ENCODE measurements around the gene IL7R.

The IL7R gene

DNA sequence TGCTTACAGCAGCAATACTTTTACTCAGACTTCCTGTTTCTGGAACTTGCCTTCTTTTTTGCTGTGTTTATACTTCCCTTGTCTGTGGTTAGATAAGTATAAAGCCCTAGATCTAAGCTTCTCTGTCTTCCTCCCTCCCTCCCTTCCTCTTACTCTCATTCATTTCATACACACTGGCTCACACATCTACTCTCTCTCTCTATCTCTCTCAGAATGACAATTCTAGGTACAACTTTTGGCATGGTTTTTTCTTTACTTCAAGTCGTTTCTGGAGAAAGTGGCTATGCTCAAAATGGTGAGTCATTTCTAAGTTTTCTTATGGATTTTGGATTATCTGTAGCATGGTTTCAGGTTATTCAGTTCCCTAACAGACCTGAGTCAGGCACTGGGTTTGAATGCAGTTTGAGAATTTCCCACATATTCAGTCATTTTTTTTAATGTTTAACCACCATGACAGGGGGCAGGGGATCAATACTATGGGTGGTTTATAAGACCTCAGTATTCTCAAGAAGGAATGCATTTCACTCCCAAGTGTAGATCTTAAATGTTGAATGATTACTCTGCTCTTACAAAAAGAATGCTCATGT, at the start of gene IL7R:
IL7R (plus strand) TSS at position 127 of the 587 bp plus-strand sequence; CDS start at position 214, 87 bp downstream.
- DNase-seq: no peak

DNA sequence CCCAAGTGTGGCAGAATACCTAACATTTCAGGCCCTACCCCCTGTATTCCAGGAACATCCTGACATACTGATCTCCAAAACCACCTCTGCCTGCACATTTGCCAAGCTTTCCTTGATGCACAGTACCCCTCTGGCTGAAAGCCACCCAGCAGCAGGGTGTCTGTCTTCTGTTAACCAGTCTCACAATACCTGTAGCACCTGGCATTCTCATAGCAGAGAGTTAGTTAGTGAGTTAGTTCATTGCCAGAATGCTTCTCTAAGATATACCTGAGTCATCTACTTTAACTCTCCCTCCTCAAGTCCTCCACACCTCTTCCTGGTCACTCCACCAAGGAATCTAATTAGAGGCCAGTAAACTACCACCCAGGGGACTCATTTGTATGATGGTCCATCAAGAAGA, 46.1 kb upstream of the IL7R start:
- DNase-seq: no peak

- DNase-seq: no peak
These were observed 45.5 kb upstream of the IL7R start for GRCh38 chr5:35811108-35811741.

DNA sequence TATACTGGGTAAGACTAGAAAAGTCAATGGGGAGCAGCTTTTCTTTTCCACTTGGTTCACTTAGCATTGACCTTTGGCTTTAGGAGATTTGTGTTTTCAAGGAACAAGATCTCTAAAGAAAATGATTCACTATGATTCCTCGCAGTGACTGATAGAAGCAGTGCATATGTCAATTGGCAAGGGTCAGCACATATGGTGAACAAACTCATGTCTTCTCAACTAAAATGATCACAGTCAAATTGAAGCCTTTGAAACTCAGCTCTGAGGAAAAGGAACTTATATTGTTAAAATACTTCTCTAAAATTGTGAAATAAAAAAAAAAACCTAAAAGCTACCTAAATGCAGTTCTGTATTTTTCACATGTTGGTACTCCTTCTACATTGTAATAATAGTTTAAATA, 43.2 kb upstream of the IL7R start:
- DNase-seq: no peak

DNA sequence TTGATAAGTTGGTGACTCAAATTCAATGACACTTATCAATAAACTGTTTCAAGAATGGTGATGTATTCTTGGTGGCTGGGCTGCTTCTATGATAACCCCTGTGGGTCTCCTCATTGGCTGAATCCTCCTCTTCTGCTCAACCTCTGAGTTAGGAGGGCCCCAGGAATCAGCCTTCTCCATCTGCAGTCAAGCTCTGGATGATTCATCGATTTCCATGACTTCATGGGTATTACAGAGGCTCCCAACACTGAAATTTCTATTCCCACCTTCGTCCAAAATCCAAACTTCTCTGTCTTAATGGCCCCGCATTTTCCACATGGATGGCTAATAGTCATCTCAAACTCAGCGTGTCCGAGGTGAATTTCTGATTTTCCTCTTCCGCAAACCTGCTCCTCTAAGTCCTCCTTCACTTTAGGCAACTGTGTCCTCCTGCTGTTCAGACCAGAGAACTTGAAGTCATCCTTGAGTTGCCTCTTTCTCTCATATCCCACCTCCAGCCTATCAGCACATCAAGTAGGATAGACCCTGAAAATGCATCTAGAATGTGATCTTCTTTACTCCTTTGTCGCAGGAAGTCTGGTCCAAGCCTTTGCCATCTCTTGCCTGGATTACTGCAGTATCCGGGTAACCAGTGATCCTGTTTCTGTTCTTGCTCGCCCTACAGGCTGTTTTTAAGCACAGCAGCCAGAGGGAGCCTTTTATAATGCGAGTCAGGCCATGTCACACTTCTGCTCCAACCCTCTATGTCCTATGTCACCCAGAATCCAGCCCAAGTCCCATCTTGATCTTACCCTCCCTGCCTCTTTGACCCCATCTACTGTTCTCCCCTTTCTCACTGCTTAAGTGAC, 41.4 kb upstream of the IL7R start:
- peak; percentile 12 for DNase-seq

GRCh38 chr5:35816881-35817521, 39.7 kb upstream of the IL7R start:
- no peak for DNase-seq

- DNase-seq: no peak
These were observed 37.7 kb upstream of the IL7R start for GRCh38 chr5:35819026-35819425.

DNA sequence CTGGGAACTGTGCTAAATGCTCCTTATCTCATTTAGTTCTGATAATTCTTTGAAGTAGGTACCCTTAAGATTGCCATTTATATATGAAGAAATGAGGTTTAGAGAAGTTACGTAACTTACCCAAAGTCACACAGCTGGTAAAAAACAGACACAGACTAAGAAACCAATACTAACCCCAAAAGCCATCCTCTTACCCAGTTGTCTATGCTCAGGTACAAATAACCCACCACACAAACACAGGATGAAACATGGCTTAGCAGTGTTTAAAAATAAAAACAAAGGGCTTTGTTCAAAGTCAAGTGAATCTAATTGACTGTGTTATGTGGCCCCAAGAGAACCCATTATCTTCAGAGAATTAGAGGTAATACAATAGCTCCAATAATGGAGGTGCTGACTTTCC, 37.0 kb upstream of the IL7R start:
- DNase-seq: no peak

DNA sequence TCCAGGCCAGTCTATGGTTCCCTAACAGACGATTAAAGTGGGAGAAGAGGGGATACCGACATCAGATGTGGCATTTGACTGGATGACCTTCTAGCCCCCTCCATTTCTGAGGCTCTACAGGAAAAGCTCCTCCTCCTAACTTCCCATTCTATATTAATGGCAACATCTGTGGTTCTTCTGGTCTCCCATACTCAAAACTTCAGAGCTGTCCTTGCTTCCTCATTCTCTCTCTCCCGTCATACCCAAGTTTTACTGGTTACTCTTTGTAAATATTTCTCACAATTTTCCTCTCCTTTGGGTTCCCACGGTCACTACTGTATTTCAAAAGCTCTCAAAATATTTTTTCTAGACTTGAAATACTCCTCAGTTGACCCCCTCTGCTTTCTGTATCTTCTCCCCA, 36.0 kb upstream of the IL7R start:
- no peak for DNase-seq

DNA sequence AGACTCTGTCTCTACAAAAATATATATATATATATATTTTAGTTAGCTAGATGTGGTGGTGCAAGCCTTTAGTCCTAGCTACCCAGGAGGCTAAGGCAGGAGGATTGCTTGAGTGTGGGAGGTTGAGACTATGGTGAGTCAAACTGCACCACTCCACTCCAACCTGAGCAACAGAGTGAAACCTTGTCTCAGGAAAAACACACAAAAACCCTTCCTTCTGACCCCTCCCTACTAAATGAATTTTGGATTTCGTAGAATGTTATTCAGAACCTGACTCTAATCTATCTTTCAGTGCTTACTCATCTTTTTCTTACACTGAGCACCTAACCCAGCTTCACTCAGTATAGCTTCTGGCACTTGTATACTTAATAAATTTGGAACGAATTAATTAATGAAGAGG, 35.2 kb upstream of the IL7R start:
- DNase-seq: no peak

DNA sequence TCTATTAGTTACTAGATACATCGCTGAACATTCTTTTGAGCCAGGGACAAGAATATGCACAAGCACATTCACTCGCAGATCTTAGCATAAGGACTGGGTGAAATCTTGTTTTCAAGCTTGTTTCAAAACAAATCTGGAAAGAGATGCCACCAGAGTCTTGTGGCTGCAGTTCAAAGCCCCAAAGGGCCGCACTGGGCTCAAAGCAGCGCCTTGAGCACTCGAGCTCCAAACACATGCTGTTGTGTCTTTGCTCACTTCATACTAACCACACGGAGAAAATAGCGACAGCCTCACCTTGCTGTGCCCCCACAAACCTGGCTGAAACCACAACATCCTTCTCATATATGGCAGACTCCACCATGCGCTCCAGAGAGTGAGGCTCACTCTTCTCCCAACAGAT, 34.2 kb upstream of the IL7R start:
- DNase-seq: no peak

- no peak for DNase-seq
These were observed 33.2 kb upstream of the IL7R start for GRCh38 chr5:35823347-35824098.

DNA sequence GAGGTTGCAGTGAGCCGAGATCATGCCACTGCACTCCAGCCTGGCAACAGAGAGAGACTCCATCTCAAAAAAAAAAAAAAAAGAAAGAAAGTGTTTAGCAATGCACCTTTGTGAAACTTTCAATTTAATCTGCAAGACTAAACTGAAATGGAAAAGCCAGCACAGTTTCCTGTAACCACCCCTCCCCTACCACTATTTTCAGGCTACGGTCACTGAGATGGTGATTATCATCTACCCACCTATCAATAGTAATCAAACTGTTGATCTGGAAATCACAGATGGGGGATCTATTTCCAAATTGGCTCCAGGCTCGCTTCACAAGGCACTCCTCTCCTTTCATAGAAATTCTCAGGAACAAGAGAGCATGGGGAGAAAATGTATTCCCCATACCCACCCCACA, 30.6 kb upstream of the IL7R start:
- DNase-seq: no peak

DNA sequence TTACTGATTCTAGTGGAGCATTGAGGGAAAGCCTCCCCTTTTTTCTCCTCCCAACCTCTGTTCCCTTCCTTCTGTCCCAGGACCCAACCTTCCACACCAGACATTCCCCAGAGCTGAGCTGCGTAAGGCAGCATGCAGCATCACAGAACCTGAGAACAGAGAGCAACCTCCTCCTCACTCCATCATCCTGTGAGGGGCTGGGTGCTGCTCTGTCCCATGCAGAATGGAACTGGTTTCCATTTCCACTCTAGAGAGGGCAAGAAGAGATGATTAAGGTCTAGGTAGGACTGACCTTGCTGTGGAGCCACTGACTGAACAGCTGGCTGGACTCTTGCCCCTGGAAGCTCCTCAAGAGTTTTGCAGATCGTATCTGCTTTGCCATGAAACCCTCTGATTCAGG, 30.1 kb upstream of the IL7R start:
- no peak for DNase-seq

GRCh38 chr5:35828082-35828598, 28.6 kb upstream of the IL7R start:
- no peak for DNase-seq

DNA sequence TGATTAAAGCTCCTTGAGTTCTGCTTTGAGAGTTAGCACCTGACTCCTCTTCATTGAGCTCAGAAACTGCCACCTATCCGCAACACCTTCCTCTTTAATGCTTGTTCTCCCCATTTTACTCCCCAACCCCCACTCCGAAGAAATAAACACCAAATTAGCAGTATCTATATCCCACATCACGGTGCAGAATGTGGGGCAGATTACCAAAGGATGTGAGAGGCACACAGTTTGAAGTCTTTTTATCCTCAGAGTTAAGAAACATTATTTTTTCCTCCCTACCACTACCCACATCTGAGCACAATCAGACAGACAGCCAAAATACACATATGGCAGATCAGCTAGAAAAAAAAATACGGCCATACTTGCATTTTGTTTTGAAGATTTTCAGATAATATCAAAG, 26.1 kb upstream of the IL7R start:
- DNase-seq: no peak

DNA sequence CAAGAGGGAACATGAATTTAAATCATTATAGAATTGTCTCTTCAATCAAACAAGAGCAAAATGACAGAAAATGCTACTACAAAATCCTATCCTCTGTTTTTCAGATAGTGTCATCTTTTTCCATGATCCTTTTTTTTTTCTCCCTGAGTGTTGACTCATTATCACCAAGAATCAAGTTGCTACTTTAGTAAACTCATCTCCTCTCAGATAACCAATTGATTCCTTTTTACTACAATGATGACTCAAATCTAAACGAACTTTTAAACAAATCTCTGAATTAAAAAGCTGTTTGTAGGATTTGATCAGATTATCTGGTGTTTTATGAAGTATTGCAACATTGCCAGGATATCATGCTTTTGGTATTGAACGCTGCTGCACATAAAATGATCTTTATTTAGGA, 23.9 kb upstream of the IL7R start:
- DNase-seq: no peak

- no peak for DNase-seq
These were observed 23.5 kb upstream of the IL7R start for GRCh38 chr5:35833224-35833623.

DNA sequence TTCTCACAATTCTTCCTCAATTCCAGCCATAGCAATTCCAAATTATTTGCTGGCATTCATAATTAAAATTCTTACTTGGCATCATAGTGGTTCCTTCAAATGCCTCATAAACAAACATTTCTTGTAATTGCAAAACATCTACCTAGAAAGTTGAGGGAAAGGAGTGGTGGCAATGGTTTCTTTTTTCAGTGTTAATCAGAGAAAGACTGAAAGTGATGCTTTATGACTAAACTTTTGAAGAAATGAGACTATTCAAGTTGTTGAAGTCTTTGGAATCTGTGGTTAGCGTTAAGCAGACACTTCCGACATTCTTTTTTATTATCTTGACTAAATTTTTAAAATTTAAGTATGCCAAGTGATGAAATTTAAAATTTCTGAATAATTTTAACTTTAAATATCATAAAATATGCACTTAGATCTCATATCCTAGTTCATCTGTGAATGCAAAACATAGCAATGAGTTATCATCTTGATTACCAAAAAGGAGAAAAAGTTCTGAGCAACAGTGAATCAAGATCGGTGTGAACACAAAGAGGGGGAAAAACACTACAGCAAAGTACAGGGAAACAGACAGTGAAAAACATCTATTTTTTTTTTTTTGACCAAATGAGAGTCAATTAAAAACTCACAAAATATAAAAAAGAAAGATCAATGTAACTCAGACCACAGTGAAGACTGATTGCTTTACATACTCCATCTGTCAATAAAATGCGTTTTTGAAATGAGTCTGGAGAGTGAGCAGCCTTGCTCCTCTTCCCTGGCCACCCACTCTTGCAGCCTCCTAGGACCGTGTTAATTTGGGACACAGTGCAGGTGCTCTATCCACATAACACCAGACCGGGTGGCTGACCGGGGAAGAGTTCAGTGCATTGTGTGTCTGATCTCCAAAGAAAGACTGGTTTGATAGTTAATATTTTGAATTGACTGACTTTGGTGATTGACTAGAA, 20.6 kb upstream of the IL7R start:
- DNase-seq: no peak

GRCh38 chr5:35838370-35839042, 18.2 kb upstream of the IL7R start:
- no peak for DNase-seq

DNA sequence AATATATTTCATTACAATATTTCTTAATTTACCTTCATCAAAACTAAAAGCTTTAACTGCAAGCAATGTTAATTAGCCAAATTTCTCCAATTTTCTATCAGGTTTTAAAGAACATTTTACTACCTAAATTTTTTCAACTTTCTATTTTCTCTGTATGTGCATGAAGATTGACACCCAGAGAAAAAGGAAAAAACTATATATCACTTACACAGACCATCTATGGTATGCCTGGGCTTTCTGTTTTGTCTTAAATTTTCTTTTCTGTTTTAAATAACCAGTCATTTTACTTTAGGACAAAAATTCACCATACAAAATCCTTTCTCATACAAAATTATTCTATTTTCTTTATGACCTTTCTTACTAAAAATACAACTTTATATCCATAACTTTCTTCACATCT, 13.8 kb upstream of the IL7R start:
- no peak for DNase-seq

Data from NCI-H1092 treated with DMSO at 0.1 percent for 48 hours (cell line).